Lower leg skin (tissue), 3 donors: ENCODE data around the gene ANKIB1.
"Not testable (repeated sequence)": the region's sequence is repeated elsewhere in the genome, so short reads cannot be mapped to it uniquely, and the experiment has no call there.

ENCODE experiments used
- CTCF ChIP-seq, 3 donors: fragments of 450-650 bp; IDR thresholded peaks; one replicate each; pipeline ENCODE4 v1.5.1; 2016; ENCODE audit warnings: antibody characterized with exemption in 3 of 3, mild to moderate bottlenecking in 3 of 3, moderate library complexity in 2 of 3
- POLR2A ChIP-seq, 2 donors: fragments of 450-650 bp; IDR thresholded peaks; one replicate each; pipeline ENCODE4 v1.6.1; 2016 to 2017; ENCODE audit warnings: antibody characterized with exemption in 2 of 2, mild to moderate bottlenecking in 1 of 2, moderate library complexity in 1 of 2

- not testable (repeated sequence) for TF ChIP-seq CTCF, POLR2A (IDR thresholded peaks at IDR 0.05)
These were observed 164.4 kb downstream of the ANKIB1 start for GRCh38 chr7:92410162-92410561.
